ENCODE data around the gene PLEKHH1. TPM values are rescaled to one million over a fixed set of nuclear protein-coding genes. Genes with fewer than 3 reads are reported as not detected.

PLEKHH1 gene
- polyA plus RNA-seq, 1 donor from 2014 or later, result 34.1 TPM

GRCh38 chr14:67607646-67608045 lies 74.6 kb downstream of the PLEKHH1 start:
- H3F3A ChIP-seq (ENCODE audit: insufficient read depth, low read length, poor library complexity, severe bottlenecking), result no peaks in the 10 kb centered on the region
- no peaks in the 10 kb centered on the region for H3K27me3 ChIP-seq (ENCODE audit: insufficient read depth, low read depth, low read length)
- no peaks in the 10 kb centered on the region for H3K36me3 ChIP-seq (ENCODE audit: insufficient read depth, low read length)
- no peak overlapping the region for H3K9ac ChIP-seq (ENCODE audit: low read length)
- TF ChIP-seq TAF1 (IDR thresholded peaks at IDR 0.05; ENCODE audit: low read depth) (no peak), EZH2 (IDR thresholded peaks at IDR 0.05; ENCODE audit: borderline replicate concordance, insufficient read depth, low read length, poor library complexity, severe bottlenecking) (no peak), EP300 (conservative IDR thresholded peaks at IDR 0.05; ENCODE audit: poor library complexity, severe bottlenecking) (no peak), SMC3 (conservative IDR thresholded peaks at IDR 0.05; ENCODE audit: poor library complexity) (no peak), POLR2AphosphoS5 (IDR thresholded peaks at IDR 0.05) (no peak), REST (IDR thresholded peaks at IDR 0.05; ENCODE audit: borderline replicate concordance) (no peak), RAD21 (conservative IDR thresholded peaks at IDR 0.05) (no peak), MXI1 (conservative IDR thresholded peaks at IDR 0.05; ENCODE audit: poor library complexity, severe bottlenecking) (no peak)
- TF ChIP-seq, protein P1, sequence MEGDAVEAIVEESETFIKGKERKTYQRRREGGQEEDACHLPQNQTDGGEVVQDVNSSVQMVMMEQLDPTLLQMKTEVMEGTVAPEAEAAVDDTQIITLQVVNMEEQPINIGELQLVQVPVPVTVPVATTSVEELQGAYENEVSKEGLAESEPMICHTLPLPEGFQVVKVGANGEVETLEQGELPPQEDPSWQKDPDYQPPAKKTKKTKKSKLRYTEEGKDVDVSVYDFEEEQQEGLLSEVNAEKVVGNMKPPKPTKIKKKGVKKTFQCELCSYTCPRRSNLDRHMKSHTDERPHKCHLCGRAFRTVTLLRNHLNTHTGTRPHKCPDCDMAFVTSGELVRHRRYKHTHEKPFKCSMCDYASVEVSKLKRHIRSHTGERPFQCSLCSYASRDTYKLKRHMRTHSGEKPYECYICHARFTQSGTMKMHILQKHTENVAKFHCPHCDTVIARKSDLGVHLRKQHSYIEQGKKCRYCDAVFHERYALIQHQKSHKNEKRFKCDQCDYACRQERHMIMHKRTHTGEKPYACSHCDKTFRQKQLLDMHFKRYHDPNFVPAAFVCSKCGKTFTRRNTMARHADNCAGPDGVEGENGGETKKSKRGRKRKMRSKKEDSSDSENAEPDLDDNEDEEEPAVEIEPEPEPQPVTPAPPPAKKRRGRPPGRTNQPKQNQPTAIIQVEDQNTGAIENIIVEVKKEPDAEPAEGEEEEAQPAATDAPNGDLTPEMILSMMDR (IDR thresholded peaks at IDR 0.05; ENCODE audit: poor library complexity, severe bottlenecking), result no peak
- no peaks in the 10 kb centered on the region for H3K9me3 ChIP-seq (ENCODE audit: low read length)
- H3K79me2 ChIP-seq (replicated peaks; ENCODE audit: insufficient read depth, low read length), result no peaks in the 10 kb centered on the region
- H3K27ac ChIP-seq (ENCODE audit: low read length), result no peak overlapping the region
- H3K9me2 ChIP-seq (ENCODE audit: insufficient read depth, low read length), result no peaks in the 10 kb centered on the region
- H4K20me1 ChIP-seq (ENCODE audit: insufficient read depth), result no peaks in the 10 kb centered on the region
- H2AFZ ChIP-seq (ENCODE audit: low read depth, low read length), result no peak overlapping the region
- H3K4me3 ChIP-seq (ENCODE audit: low read length), result no peak overlapping the region
- H3K4me2 ChIP-seq (ENCODE audit: low read length), result no peak overlapping the region

- Histone ChIP-seq H3F3A (ENCODE audit: insufficient read depth, low read length, poor library complexity, severe bottlenecking) (no peaks in the 10 kb centered on the region), H4K20me1 (ENCODE audit: insufficient read depth) (no peaks in the 10 kb centered on the region), H3K36me3 (ENCODE audit: insufficient read depth, low read length) (no peaks in the 10 kb centered on the region), H3K4me3 (ENCODE audit: low read length) (no peak overlapping the region), H3K27me3 (ENCODE audit: insufficient read depth, low read depth, low read length) (no peaks in the 10 kb centered on the region), H3K27ac (ENCODE audit: low read length) (no peak overlapping the region), H3K79me2 (replicated peaks; ENCODE audit: insufficient read depth, low read length) (no peaks in the 10 kb centered on the region), H3K9me3 (ENCODE audit: low read length) (no peaks in the 10 kb centered on the region), H3K9me2 (ENCODE audit: insufficient read depth, low read length) (no peaks in the 10 kb centered on the region), H3K4me2 (ENCODE audit: low read length) (no peak overlapping the region), H2AFZ (ENCODE audit: low read depth, low read length) (no peak overlapping the region), H3K9ac (ENCODE audit: low read length) (no peak overlapping the region)
- TF ChIP-seq RAD21 (conservative IDR thresholded peaks at IDR 0.05) (no peak), TAF1 (IDR thresholded peaks at IDR 0.05; ENCODE audit: low read depth) (no peak), EZH2 (IDR thresholded peaks at IDR 0.05; ENCODE audit: borderline replicate concordance, insufficient read depth, low read length, poor library complexity, severe bottlenecking) (no peak)
- TF ChIP-seq, protein P1 (IDR thresholded peaks at IDR 0.05; ENCODE audit: poor library complexity, severe bottlenecking), result no peak
These were observed 76.7 kb downstream of the PLEKHH1 start for GRCh38 chr14:67609642-67610310.

Data from neural cell (in vitro differentiated cells).